Pancreas (tissue), 10 donors: ENCODE data around the gene KCNC1. TPM values are rescaled to one million over a fixed set of nuclear protein-coding genes. Genes with fewer than 3 reads are reported as not detected.

Experiments
- ATAC-seq, 4 donors: fragments of 200-7000 bp; cut with Tn5 transposase; one replicate each; pipeline versions ENCODE4 v1.8.0 to v1.9.1; 2020; ENCODE audit warnings: mild to moderate bottlenecking in 4 of 4, moderate library complexity in 4 of 4
- DNase-seq, 6 donors: peaks; one replicate each; pipeline ENCODE4 v3.0.0-alpha.2; 2020
- FAIRE-seq: peaks from 2 replicates; lab custom pipeline; 2012; peaks lifted over from hg19 to GRCh38; lab: Jason Lieb, UNC
- H3K27ac ChIP-seq, 4 donors: fragments of 200-600 bp; sonication (generic); 1 replicate in 3 of 4; 2 replicates in 1 of 4; pipeline versions ENCODE4 v1.5.0 to v1.8.0; 2020
- H3K27me3 ChIP-seq, 4 donors: fragments of 200-600 bp; one replicate each; pipeline ENCODE4 v1.8.0; 2021
- H3K36me3 ChIP-seq, 3 donors: fragments of 200-600 bp; sonication (generic) in 1 of 3; one replicate each; pipeline versions ENCODE4 v1.5.0 to v1.8.0; 2020 to 2021
- H3K4me1 ChIP-seq, 3 donors: fragments of 200-600 bp; one replicate each; pipeline ENCODE4 v1.8.0; 2021
- H3K4me3 ChIP-seq, 4 donors: fragments of 200-600 bp; sonication (generic) in 2 of 4; one replicate each; pipeline versions ENCODE4 v1.5.0 to v1.8.0; 2020 to 2021
- H3K9me3 ChIP-seq, 4 donors: fragments of 200-600 bp; one replicate each; pipeline ENCODE4 v1.8.0; 2021
- WGBS, 2 donors: extraction: QIAGEN DNeasy Blood & Tissue Kit; methylation state at CpG; one replicate each; pipeline ENCODE4 v1.1.7; 2013; 5-methylcytosine and 5-hydroxymethylcytosine counted together
- intact Hi-C, 3 donors: fragments of 100-400 bp; cut with DNase I; formaldehyde crosslinking; loops; one replicate each; pipeline versions ENCODE4 v1.11.1 to v1.14.2; 2022
- polyA plus RNA-seq, 2 donors: library from polyadenylated mRNA; stranded (reverse); fragments of 200-250 nt; gene quantifications; one replicate each; pipeline ENCODE4 v1.2.3, GENCODE V29; 2013
- total RNA-seq, 6 donors: library from RNA; stranded (reverse); fragmentation: NEBNext Ultra II Directional in 4 of 6; extraction: Animal tissue kit (Norgen Biotek cat#: 25700) in 4 of 6; gene quantifications; one replicate each; pipeline versions ENCODE4 v1.2.1 to v1.2.4, GENCODE V29; 2021 to 2023
- TF ChIP-seq, protein P1 (sequence below), 4 donors: fragments of 200-600 bp; sonication (generic) in 3 of 4; IDR thresholded peaks; one replicate each; pipeline versions ENCODE4 v1.5.0 to v1.8.0; 2021; ENCODE audit warnings: antibody characterized with exemption in 4 of 4
- donor health status: healthy with polysubstance abuse.
- donor health status: DM: no; HTN: no; CAD: no; lungs with moderate emphysema.
- donor health status: DM: no; HTN: no; CAD: no.
- donor health status: control.
- donor health status: control.
- donor health status: Bipolar disorder and iron deficiency.
- donor health status: DM: yes; HTN: yes; CAD: no.
- donor health status: DM: no; HTN: no; CAD: no.
- donor health status: DM: no; HTN: no; CAD: no.
- donor health status: DM: yes; HTN: yes; CAD: no.

The KCNC1 gene
- total and polyA plus RNA-seq, 8 donors, result 0.05 to 0.82 (median 0.37) TPM

DNA sequence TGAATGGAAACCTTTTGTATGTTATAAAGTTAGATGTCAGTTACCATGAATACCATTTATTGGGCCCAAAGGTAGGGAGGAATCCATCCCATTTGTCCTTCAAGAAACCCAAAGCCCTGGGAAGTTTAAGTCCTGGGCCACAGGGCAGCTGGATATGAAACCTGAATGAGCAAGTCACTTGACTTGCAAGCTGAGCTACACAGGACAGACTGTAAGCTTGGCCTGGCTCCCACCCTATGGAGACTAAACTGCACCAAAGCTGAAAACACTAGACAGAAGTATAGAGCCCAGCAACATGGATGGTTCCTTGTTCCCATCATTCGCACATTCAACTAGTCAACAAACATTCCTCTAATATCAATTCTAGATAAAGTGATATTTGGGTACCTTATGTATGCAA lies 71.3 kb downstream of the KCNC1 start:
- H3K4me3 ChIP-seq, result no peak overlapping the region
- H3K27me3 ChIP-seq, result no peaks in the 10 kb centered on the region
- H3K27ac ChIP-seq, result no peak overlapping the region
- H3K36me3 ChIP-seq, result no peaks in the 10 kb centered on the region
- TF ChIP-seq, protein P1, sequence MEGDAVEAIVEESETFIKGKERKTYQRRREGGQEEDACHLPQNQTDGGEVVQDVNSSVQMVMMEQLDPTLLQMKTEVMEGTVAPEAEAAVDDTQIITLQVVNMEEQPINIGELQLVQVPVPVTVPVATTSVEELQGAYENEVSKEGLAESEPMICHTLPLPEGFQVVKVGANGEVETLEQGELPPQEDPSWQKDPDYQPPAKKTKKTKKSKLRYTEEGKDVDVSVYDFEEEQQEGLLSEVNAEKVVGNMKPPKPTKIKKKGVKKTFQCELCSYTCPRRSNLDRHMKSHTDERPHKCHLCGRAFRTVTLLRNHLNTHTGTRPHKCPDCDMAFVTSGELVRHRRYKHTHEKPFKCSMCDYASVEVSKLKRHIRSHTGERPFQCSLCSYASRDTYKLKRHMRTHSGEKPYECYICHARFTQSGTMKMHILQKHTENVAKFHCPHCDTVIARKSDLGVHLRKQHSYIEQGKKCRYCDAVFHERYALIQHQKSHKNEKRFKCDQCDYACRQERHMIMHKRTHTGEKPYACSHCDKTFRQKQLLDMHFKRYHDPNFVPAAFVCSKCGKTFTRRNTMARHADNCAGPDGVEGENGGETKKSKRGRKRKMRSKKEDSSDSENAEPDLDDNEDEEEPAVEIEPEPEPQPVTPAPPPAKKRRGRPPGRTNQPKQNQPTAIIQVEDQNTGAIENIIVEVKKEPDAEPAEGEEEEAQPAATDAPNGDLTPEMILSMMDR (IDR thresholded peaks at IDR 0.05), result no peak
- no peaks in the 10 kb centered on the region for H3K4me1 ChIP-seq
- FAIRE-seq (no peak), ATAC-seq (no peak), DNase-seq (no peak)
- intact Hi-C loops, result no loop called here
- WGBS, 2 donors, result 93 to 94% methylated on average over 1 of the region's 1 CpG
- H3K9me3 ChIP-seq, result no peaks in the 10 kb centered on the region

GRCh38 chr11:17807034-17807433 lies 72.5 kb downstream of the KCNC1 start:
- DNase-seq, result no peak
- Histone ChIP-seq H3K4me1 (peaks cover 0 to 7% (median 0%) of the 10 kb centered on the region in 3 donors), H3K4me3 (no peak overlapping the region), H3K27me3 (no peaks in the 10 kb centered on the region), H3K9me3 (no peaks in the 10 kb centered on the region), H3K36me3 (no peaks in the 10 kb centered on the region), H3K27ac (no peak overlapping the region)
- TF ChIP-seq, protein P1 (IDR thresholded peaks at IDR 0.05), result no peak
- no peak for FAIRE-seq
- no peak for ATAC-seq
- intact Hi-C loops, result no loop called here
- WGBS, 2 donors, result 75 to 83% methylated on average over 4 of the region's 4 CpGs

DNA sequence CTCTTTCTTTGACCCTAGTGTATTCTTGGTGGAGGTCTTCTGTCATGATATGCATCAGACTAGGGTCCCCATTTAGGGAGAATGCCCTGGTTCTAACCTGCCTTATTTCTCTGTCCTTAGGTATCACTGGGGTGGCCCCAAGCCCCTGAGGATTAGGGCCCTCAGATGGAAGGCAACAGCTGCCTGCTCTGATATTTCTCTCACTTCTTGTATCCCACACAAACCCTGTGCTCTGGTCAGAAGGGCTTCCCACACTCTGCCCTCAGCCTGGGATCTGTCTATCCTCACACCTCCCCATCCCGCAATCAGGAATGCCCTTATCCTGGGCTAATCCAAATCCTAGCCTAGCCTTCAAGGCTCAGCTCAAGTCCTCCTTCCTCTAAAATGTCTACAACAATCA lies 75.5 kb downstream of the KCNC1 start:
- ATAC-seq (no peak), DNase-seq (no peak), FAIRE-seq (no peak)
- TF ChIP-seq, protein P1 (IDR thresholded peaks at IDR 0.05), result no peak
- Histone ChIP-seq H3K4me3 (no peak overlapping the region), H3K4me1 (peaks cover 0 to 7% (median 4%) of the 10 kb centered on the region in 3 donors), H3K27ac (no peak overlapping the region), H3K9me3 (no peaks in the 10 kb centered on the region), H3K36me3 (no peaks in the 10 kb centered on the region), H3K27me3 (no peaks in the 10 kb centered on the region)
- WGBS, 2 donors, result 83 to 97% methylated on average over 1 of the region's 1 CpG
- intact Hi-C loops, result no loop called here

DNA sequence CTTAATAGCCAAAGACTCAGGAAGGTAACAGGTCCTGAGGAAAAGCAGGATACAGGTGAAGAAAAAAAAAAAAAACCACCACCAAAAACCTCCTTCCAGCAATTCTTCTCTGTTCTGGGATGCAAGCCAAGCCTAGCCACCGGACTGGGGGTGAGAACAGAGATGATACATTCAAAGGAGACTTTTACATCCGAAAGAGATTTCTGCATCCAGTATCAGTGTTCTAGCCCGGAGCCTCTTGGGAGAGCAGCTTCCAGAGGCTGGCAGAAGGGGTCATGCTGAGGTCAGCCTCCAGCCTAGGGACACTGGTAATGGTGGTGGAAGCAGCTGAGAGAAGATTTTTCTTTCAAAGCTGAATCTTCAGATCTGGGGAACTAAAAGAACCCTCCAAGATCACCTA lies 76.2 kb downstream of the KCNC1 start:
- peaks cover 0 to 7% (median 4%) of the 10 kb centered on the region in 3 donors for H3K4me1 ChIP-seq
- H3K27me3 ChIP-seq, result no peaks in the 10 kb centered on the region
- no peak overlapping the region for H3K27ac ChIP-seq
- no peak overlapping the region for H3K4me3 ChIP-seq
- TF ChIP-seq, protein P1 (IDR thresholded peaks at IDR 0.05), result no peak
- ATAC-seq, result no peak
- no peak for DNase-seq
- 58 to 63% methylated on average over 3 of the region's 3 CpGs for WGBS, 2 donors
- no peak for FAIRE-seq
- H3K36me3 ChIP-seq, result no peaks in the 10 kb centered on the region
- intact Hi-C loops, result no loop called here
- no peaks in the 10 kb centered on the region for H3K9me3 ChIP-seq

- Histone ChIP-seq H3K4me1 (peaks cover 0 to 7% (median 4%) of the 10 kb centered on the region in 3 donors), H3K4me3 (no peak overlapping the region), H3K9me3 (no peaks in the 10 kb centered on the region), H3K27ac (no peak overlapping the region), H3K36me3 (no peaks in the 10 kb centered on the region), H3K27me3 (no peaks in the 10 kb centered on the region)
- 80 to 89% methylated on average over 7 of the region's 7 CpGs for WGBS, 2 donors
- TF ChIP-seq, protein P1 (IDR thresholded peaks at IDR 0.05), result no peak
- intact Hi-C loops, result no loop called here
- no peak for DNase-seq
- no peak for ATAC-seq
- FAIRE-seq, result no peak
Observed at GRCh38 chr11:17811352-17811751, 76.8 kb downstream of the KCNC1 start.
